Measurements from ENCODE around the gene ARHGAP29. TPM values are rescaled to one million over a fixed set of nuclear protein-coding genes. Genes with fewer than 3 reads are reported as not detected.

ARHGAP29 gene, protein sequence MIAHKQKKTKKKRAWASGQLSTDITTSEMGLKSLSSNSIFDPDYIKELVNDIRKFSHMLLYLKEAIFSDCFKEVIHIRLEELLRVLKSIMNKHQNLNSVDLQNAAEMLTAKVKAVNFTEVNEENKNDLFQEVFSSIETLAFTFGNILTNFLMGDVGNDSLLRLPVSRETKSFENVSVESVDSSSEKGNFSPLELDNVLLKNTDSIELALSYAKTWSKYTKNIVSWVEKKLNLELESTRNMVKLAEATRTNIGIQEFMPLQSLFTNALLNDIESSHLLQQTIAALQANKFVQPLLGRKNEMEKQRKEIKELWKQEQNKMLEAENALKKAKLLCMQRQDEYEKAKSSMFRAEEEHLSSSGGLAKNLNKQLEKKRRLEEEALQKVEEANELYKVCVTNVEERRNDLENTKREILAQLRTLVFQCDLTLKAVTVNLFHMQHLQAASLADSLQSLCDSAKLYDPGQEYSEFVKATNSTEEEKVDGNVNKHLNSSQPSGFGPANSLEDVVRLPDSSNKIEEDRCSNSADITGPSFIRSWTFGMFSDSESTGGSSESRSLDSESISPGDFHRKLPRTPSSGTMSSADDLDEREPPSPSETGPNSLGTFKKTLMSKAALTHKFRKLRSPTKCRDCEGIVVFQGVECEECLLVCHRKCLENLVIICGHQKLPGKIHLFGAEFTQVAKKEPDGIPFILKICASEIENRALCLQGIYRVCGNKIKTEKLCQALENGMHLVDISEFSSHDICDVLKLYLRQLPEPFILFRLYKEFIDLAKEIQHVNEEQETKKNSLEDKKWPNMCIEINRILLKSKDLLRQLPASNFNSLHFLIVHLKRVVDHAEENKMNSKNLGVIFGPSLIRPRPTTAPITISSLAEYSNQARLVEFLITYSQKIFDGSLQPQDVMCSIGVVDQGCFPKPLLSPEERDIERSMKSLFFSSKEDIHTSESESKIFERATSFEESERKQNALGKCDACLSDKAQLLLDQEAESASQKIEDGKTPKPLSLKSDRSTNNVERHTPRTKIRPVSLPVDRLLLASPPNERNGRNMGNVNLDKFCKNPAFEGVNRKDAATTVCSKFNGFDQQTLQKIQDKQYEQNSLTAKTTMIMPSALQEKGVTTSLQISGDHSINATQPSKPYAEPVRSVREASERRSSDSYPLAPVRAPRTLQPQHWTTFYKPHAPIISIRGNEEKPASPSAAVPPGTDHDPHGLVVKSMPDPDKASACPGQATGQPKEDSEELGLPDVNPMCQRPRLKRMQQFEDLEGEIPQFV
- total RNA-seq = 11.6 and 33.7 TPM in 2 replicates

DNA sequence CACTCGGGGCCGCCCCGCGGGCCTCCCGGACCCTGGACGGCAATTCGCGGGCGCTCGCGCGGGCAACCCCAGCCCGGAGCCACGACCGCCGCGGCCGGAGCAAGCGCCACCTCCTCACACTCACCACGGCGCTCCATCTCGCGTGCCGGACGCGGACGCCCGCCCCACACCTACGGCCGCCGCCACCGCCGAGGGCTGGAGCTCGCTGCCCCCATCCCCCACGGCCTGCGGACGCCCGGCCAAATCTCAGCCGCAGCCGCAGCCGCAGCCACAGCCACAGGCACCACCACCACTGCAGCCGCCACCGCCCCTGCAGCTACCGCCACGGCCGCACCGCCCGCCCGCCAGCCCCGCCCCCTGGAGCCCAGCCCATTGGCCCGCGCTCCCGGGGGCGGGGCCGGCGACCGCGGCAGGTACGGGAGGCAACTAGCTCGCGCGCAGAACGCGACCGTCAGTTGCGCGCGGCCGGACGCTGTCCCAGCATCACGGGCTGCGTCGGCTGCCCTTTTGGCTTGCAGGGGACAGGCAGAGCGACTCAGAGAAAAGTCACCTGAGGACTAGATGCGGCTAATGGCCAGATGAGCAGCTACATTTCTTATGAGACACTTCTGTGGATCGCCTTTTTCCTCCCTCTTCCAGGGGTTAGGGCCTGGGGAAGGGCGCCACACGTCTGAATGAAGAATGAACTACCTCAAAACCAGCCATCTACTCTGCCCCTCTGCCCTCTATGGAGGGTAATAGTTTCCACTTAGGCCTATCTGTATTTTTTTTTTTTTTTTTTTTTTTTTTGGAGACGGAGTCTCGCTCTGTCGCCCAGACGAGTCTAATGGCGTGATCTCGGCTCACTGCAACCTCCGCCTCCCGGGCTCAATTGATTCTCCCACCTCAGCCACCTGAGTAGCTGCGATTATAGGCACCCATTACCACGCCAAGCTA is at the start of gene ARHGAP29:
TSS of gene ARHGAP29 (minus strand) at position 294 of the 936 bp plus-strand sequence. CDS start 5,973 bp downstream, outside the sequence.

Other genes starting within 250 kb of the ARHGAP29 start
- 0.16 and 0.34 TPM in 2 replicates for gene ABCA4, start 116.4 kb downstream of the ARHGAP29 start, total RNA-seq
- gene ABCD3, start 180.8 kb upstream of the ARHGAP29 start, total RNA-seq = 42.1 and 45.4 TPM in 2 replicates

Data from bronchial smooth muscle cell (primary cell).